Calu3 (cell line): ENCODE data around the gene PSMD5. TPM values are rescaled to one million over a fixed set of nuclear protein-coding genes. Genes with fewer than 3 reads are reported as not detected.

Source experiments
- BruUV-seq: library from RNA; stranded (reverse); fragments of 400-500 nt; replicated peaks from 2 replicates; lab custom pipeline; 2021; lab: Mats Ljungman, UMichigan
- CTCF ChIA-PET: fragments of 300-600 bp; sonication (Branson Sonifier 250); formaldehyde crosslinking; loops from one replicate; lab custom pipeline; 2022; ENCODE audit warnings: antibody characterized with exemption; lab: Charles Lee
- DNase-seq: peaks from one replicate; pipeline ENCODE4 v3.0.0; 2022
- H3K27ac Mint-ChIP-seq: one replicate; pipeline ENCODE4 v1.8.0; 2022; ENCODE audit warnings: mixed read lengths; ENCODE audit not compliant: unreplicated experiment
- H3K27me3 Mint-ChIP-seq: one replicate; pipeline ENCODE4 v1.8.0; 2022; ENCODE audit warnings: mixed read lengths; ENCODE audit not compliant: unreplicated experiment
- H3K36me3 Mint-ChIP-seq: one replicate; pipeline ENCODE4 v1.8.0; 2022; ENCODE audit warnings: mild to moderate bottlenecking, moderate library complexity, mixed read lengths; ENCODE audit not compliant: insufficient read depth, unreplicated experiment
- H3K4me1 Mint-ChIP-seq: one replicate; pipeline ENCODE4 v1.8.0; 2022; ENCODE audit warnings: mild to moderate bottlenecking, low read depth, mixed read lengths; ENCODE audit not compliant: unreplicated experiment
- H3K4me3 Mint-ChIP-seq: one replicate; pipeline ENCODE4 v1.8.0; 2022; ENCODE audit warnings: mild to moderate bottlenecking, low read depth, moderate library complexity, mixed read lengths; ENCODE audit not compliant: unreplicated experiment
- H3K9me3 Mint-ChIP-seq: one replicate; pipeline ENCODE4 v1.8.0; 2022; ENCODE audit warnings: low read depth, mixed read lengths; ENCODE audit not compliant: unreplicated experiment
- intact Hi-C: fragments of 100-400 bp; cut with micrococcal nuclease; formaldehyde crosslinking; loops from one replicate; pipeline ENCODE4 v1.10.0; 2022; ENCODE audit not compliant: unreplicated experiment
- total RNA-seq: library from RNA; stranded (reverse); gene quantifications from 2 replicates; pipeline ENCODE4 v1.2.3, GENCODE V29; 2022
- TF ChIP-seq, protein P1 (sequence below): fragments of 200-600 bp; IDR thresholded peaks from one replicate; pipeline ENCODE4 v1.8.0; 2022; ENCODE audit warnings: antibody characterized with exemption; ENCODE audit not compliant: unreplicated experiment

Gene PSMD5
- total RNA-seq, 1 experiment from 2014 or later, result 34.0 TPM

DNA sequence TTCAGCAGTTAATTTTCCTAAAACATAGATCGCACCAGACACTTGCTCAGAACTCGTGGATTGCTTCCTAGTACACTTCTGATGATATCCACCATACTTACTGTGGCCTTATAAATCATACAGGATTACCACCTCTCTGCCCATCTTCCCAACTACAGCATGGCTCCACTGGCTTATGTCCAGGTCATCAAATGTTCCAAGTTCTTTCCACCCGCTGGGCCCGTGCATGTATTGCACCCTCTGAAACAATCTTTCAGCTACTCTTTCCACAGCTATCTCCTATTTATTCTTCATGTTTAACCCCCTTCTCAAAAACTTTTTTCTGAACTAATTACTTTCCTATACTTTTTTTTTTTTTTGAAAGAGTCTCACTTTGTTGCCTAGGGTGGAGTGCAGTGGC is 68.0 kb downstream of the PSMD5 start:
- Mint-ChIP-seq H3K9me3 (no peaks in the 10 kb centered on the region), H3K4me3 (no peak overlapping the region), H3K36me3 (peaks cover 20% of the 10 kb centered on the region), H3K4me1 (no peaks in the 10 kb centered on the region), H3K27ac (no peak overlapping the region), H3K27me3 (no peaks in the 10 kb centered on the region)
- no TSS peak for BruUV-seq
- CTCF ChIA-PET, result no interaction called here
- TF ChIP-seq, protein P1, sequence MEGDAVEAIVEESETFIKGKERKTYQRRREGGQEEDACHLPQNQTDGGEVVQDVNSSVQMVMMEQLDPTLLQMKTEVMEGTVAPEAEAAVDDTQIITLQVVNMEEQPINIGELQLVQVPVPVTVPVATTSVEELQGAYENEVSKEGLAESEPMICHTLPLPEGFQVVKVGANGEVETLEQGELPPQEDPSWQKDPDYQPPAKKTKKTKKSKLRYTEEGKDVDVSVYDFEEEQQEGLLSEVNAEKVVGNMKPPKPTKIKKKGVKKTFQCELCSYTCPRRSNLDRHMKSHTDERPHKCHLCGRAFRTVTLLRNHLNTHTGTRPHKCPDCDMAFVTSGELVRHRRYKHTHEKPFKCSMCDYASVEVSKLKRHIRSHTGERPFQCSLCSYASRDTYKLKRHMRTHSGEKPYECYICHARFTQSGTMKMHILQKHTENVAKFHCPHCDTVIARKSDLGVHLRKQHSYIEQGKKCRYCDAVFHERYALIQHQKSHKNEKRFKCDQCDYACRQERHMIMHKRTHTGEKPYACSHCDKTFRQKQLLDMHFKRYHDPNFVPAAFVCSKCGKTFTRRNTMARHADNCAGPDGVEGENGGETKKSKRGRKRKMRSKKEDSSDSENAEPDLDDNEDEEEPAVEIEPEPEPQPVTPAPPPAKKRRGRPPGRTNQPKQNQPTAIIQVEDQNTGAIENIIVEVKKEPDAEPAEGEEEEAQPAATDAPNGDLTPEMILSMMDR, result no peak
- DNase-seq, result no peak
- intact Hi-C loops, result no loop called here

DNA sequence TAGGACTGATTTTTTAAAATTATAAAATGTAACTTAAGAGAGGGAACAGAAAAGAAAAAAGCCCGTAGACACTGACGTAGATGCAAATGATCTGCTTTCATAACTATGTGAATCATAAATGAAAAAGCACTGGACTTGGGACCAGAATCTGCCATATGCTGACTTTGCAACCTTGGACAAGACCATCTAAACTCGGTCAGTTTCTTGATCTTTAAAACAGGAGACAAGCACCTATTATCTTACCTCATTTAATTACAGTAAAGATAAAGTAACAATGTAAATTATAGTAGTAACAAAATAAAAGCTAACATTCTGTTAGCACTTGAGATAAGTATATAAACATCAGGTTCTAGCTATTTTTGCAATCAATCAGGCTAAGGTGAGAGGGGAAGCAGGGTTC is 69.5 kb downstream of the PSMD5 start:
- Mint-ChIP-seq H3K36me3 (peaks cover 16% of the 10 kb centered on the region), H3K4me3 (no peak overlapping the region), H3K9me3 (no peaks in the 10 kb centered on the region), H3K27ac (no peak overlapping the region), H3K4me1 (peaks cover 2% of the 10 kb centered on the region), H3K27me3 (no peaks in the 10 kb centered on the region)
- CTCF ChIA-PET, result interaction anchor here (0.6 kb wide), 1 partner anchor 53 kb away, joined by 6 read pairs; no protein-coding TSS in a partner anchor
- TF ChIP-seq, protein P1, result no peak
- no peak for DNase-seq
- no TSS peak for BruUV-seq
- intact Hi-C loops, result no loop called here

DNA sequence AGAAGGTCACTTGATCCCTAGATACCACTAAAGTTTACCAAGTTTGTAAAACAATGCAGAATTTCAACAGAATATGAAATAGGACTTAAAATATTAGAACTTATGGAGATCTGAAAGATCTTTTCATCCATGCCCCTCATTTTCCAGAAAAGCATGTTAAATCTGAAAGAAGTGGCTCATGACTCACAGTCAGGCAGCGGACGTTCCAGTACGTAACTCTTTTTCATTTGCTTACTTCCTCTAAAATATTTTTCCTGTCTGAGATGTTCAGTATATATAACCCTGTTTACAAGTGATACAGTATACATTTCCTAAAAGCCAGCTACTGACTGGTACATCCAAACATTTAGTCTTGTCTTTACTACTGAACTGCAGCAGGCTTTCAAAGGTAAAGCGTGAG is 71.8 kb downstream of the PSMD5 start:
- Mint-ChIP-seq H3K4me3 (no peak overlapping the region), H3K4me1 (peaks cover 12% of the 10 kb centered on the region), H3K27ac (no peak overlapping the region), H3K36me3 (peaks cover 14% of the 10 kb centered on the region), H3K27me3 (no peaks in the 10 kb centered on the region), H3K9me3 (no peaks in the 10 kb centered on the region)
- TF ChIP-seq, protein P1, result no peak
- intact Hi-C loops, result no loop called here
- no TSS peak for BruUV-seq
- no peak for DNase-seq
- CTCF ChIA-PET, result interaction anchor here (0.8 kb wide), 1 partner anchor 149 kb away, joined by 3 read pairs; no protein-coding TSS in a partner anchor

DNA sequence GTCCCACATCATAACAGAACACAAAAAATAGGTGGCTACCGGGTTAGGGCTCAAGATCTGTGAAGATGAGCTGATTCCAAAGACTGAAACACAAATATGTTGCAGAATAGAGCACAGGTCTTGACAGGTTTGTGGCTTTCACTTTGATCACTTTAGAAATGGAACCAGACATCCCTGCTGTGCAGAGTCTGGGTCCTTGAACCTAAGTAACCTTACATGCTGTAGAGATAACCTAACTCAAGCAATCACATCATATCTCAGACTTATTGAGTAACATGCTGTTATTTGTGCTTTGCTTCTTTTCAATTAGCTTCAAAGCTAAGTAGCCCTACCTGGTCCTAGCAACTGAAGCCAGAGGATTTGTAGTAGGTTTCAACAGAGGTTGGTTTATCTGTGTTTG is 73.8 kb downstream of the PSMD5 start:
- no peak overlapping the region for H3K4me3 Mint-ChIP-seq
- CTCF ChIA-PET, result no interaction called here
- TF ChIP-seq, protein P1, result no peak
- no peaks in the 10 kb centered on the region for H3K9me3 Mint-ChIP-seq
- peaks cover 12% of the 10 kb centered on the region for H3K4me1 Mint-ChIP-seq
- intact Hi-C loops, result no loop called here
- H3K27me3 Mint-ChIP-seq, result no peaks in the 10 kb centered on the region
- peaks cover 12% of the 10 kb centered on the region for H3K36me3 Mint-ChIP-seq
- BruUV-seq, result no TSS peak
- DNase-seq, result no peak
- no peak overlapping the region for H3K27ac Mint-ChIP-seq
